ENCODE results near the gene SGK1. TPM values are rescaled to one million over a fixed set of nuclear protein-coding genes. Genes with fewer than 3 reads are reported as not detected.
A peak's percentile ranks its signal among the peaks of the same experiment; 100 is the strongest.

The SGK1 gene
- polyA plus RNA-seq, 1 donor from 2014 or later = 10.3 TPM

DNA sequence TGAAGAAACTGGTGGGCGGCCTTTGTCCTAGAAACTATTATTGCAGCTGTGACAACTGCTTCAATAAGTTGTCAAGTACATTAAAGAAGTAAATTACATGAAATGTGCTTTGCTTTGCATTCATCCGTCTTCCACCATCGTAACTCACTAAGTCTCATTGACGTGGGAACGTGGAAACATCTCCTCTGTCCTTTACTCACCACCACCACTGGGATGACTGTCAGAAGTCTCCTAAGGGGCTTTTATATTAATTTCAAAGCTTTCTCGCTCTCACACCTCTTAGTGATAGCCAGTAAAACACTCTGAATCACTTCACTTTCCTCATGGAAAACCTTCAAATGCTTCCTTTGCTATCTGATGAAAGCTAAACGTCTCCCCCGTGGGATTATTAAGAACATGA is 153.6 kb downstream of the SGK1 start:
- Histone ChIP-seq H3K27me3 (ENCODE audit: insufficient read depth, low read depth, low read length) (no peaks in the 10 kb centered on the region), H3K27ac (ENCODE audit: low read length) (no peak overlapping the region), H3F3A (ENCODE audit: insufficient read depth, low read length, poor library complexity, severe bottlenecking) (no peaks in the 10 kb centered on the region), H3K9me2 (ENCODE audit: insufficient read depth, low read length) (no peaks in the 10 kb centered on the region), H2AFZ (ENCODE audit: low read depth, low read length) (no peak overlapping the region), H3K36me3 (ENCODE audit: insufficient read depth, low read length) (no peaks in the 10 kb centered on the region), H3K9ac (ENCODE audit: low read length) (no peak overlapping the region), H3K4me2 (ENCODE audit: low read length) (no peak overlapping the region), H3K9me3 (ENCODE audit: low read length) (no peaks in the 10 kb centered on the region), H3K79me2 (replicated peaks; ENCODE audit: insufficient read depth, low read length) (no peaks in the 10 kb centered on the region), H4K20me1 (ENCODE audit: insufficient read depth) (no peaks in the 10 kb centered on the region), H3K4me3 (ENCODE audit: low read length) (no peak overlapping the region)
- TF ChIP-seq, protein P1, sequence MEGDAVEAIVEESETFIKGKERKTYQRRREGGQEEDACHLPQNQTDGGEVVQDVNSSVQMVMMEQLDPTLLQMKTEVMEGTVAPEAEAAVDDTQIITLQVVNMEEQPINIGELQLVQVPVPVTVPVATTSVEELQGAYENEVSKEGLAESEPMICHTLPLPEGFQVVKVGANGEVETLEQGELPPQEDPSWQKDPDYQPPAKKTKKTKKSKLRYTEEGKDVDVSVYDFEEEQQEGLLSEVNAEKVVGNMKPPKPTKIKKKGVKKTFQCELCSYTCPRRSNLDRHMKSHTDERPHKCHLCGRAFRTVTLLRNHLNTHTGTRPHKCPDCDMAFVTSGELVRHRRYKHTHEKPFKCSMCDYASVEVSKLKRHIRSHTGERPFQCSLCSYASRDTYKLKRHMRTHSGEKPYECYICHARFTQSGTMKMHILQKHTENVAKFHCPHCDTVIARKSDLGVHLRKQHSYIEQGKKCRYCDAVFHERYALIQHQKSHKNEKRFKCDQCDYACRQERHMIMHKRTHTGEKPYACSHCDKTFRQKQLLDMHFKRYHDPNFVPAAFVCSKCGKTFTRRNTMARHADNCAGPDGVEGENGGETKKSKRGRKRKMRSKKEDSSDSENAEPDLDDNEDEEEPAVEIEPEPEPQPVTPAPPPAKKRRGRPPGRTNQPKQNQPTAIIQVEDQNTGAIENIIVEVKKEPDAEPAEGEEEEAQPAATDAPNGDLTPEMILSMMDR (IDR thresholded peaks at IDR 0.05; ENCODE audit: poor library complexity, severe bottlenecking) = no peak
- TF ChIP-seq MXI1 (conservative IDR thresholded peaks at IDR 0.05; ENCODE audit: poor library complexity, severe bottlenecking) (no peak), POLR2AphosphoS5 (IDR thresholded peaks at IDR 0.05) (peak; percentile 43), EP300 (conservative IDR thresholded peaks at IDR 0.05; ENCODE audit: poor library complexity, severe bottlenecking) (peak; percentile 50)

DNA sequence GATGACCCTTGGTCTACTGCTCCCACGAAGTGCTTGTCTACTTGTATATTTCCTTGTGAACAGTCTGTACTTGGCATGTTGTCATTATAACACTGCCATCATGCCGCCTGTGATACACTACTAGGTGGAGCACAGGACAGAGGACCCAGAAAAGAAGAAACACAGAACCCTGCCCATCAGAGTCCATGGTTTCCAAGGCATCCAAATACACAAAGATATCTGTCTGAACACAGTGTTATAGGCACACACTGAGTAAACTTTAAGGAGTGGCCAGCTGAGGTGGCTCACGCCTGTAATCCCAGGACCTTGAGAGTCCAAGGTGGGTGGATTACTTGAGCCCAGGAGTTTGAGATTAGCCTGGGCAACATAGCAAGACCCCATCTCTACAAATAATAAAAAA is 155.0 kb downstream of the SGK1 start:
- H3K9me3 ChIP-seq (ENCODE audit: low read length) = no peaks in the 10 kb centered on the region
- H3K9me2 ChIP-seq (ENCODE audit: insufficient read depth, low read length) = no peaks in the 10 kb centered on the region
- no peaks in the 10 kb centered on the region for H3K79me2 ChIP-seq (replicated peaks; ENCODE audit: insufficient read depth, low read length)
- H3K36me3 ChIP-seq (ENCODE audit: insufficient read depth, low read length) = no peaks in the 10 kb centered on the region
- TF ChIP-seq SMC3 (conservative IDR thresholded peaks at IDR 0.05; ENCODE audit: poor library complexity) (no peak), POLR2AphosphoS5 (IDR thresholded peaks at IDR 0.05) (no peak), EZH2 (IDR thresholded peaks at IDR 0.05; ENCODE audit: borderline replicate concordance, insufficient read depth, low read length, poor library complexity, severe bottlenecking) (no peak), EP300 (conservative IDR thresholded peaks at IDR 0.05; ENCODE audit: poor library complexity, severe bottlenecking) (no peak)
- TF ChIP-seq, protein P2, sequence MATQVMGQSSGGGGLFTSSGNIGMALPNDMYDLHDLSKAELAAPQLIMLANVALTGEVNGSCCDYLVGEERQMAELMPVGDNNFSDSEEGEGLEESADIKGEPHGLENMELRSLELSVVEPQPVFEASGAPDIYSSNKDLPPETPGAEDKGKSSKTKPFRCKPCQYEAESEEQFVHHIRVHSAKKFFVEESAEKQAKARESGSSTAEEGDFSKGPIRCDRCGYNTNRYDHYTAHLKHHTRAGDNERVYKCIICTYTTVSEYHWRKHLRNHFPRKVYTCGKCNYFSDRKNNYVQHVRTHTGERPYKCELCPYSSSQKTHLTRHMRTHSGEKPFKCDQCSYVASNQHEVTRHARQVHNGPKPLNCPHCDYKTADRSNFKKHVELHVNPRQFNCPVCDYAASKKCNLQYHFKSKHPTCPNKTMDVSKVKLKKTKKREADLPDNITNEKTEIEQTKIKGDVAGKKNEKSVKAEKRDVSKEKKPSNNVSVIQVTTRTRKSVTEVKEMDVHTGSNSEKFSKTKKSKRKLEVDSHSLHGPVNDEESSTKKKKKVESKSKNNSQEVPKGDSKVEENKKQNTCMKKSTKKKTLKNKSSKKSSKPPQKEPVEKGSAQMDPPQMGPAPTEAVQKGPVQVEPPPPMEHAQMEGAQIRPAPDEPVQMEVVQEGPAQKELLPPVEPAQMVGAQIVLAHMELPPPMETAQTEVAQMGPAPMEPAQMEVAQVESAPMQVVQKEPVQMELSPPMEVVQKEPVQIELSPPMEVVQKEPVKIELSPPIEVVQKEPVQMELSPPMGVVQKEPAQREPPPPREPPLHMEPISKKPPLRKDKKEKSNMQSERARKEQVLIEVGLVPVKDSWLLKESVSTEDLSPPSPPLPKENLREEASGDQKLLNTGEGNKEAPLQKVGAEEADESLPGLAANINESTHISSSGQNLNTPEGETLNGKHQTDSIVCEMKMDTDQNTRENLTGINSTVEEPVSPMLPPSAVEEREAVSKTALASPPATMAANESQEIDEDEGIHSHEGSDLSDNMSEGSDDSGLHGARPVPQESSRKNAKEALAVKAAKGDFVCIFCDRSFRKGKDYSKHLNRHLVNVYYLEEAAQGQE (IDR thresholded peaks at IDR 0.05; ENCODE audit: borderline replicate concordance) = no peak
- TF ChIP-seq, protein P1 (IDR thresholded peaks at IDR 0.05; ENCODE audit: poor library complexity, severe bottlenecking) = no peak
- no peak overlapping the region for H3K4me2 ChIP-seq (ENCODE audit: low read length)
- H4K20me1 ChIP-seq (ENCODE audit: insufficient read depth) = no peaks in the 10 kb centered on the region
- no peak overlapping the region for H3K27ac ChIP-seq (ENCODE audit: low read length)
- H3K27me3 ChIP-seq (ENCODE audit: insufficient read depth, low read depth, low read length) = no peaks in the 10 kb centered on the region
- no peaks in the 10 kb centered on the region for H3F3A ChIP-seq (ENCODE audit: insufficient read depth, low read length, poor library complexity, severe bottlenecking)
- no peak overlapping the region for H2AFZ ChIP-seq (ENCODE audit: low read depth, low read length)
- H3K9ac ChIP-seq (ENCODE audit: low read length) = no peak overlapping the region
- H3K4me3 ChIP-seq (ENCODE audit: low read length) = no peak overlapping the region
